GM18511 (cell line): Measurements from ENCODE around the gene FAM241A.
A peak's percentile ranks its signal among the peaks of the same experiment; 100 is the strongest.
"Not testable (repeated sequence)": the region's sequence is repeated elsewhere in the genome, so short reads cannot be mapped to it uniquely, and the experiment has no call there.

Source experiments
- ATAC-seq: cut with Tn5 transposase; IDR thresholded peaks from one replicate; pipeline ENCODE4 v1.9.1; 2021; ENCODE audit warnings: mild to moderate bottlenecking, moderate library complexity; ENCODE audit not compliant: unreplicated experiment

The FAM241A gene

GRCh38 chr4:112172180-112172579 lies 26.9 kb downstream of the FAM241A start:
- ATAC-seq = peak; percentile 87

GRCh38 chr4:112173593-112174558 lies 28.6 kb downstream of the FAM241A start:
- no peak for ATAC-seq

- no peak for ATAC-seq
Observed at GRCh38 chr4:112175840-112176239, 30.6 kb downstream of the FAM241A start.

- no peak for ATAC-seq
Observed at GRCh38 chr4:112176596-112176995, 31.3 kb downstream of the FAM241A start.

GRCh38 chr4:112178741-112179140 lies 33.5 kb downstream of the FAM241A start:
- ATAC-seq = not testable (repeated sequence)

- no peak for ATAC-seq
Observed at GRCh38 chr4:112181358-112182000, 36.2 kb downstream of the FAM241A start.

GRCh38 chr4:112182604-112183003 lies 37.4 kb downstream of the FAM241A start:
- ATAC-seq = no peak

- ATAC-seq = no peak
Observed at GRCh38 chr4:112183252-112183651, 38.0 kb downstream of the FAM241A start.

- no peak for ATAC-seq
Observed at GRCh38 chr4:112184438-112184837, 39.2 kb downstream of the FAM241A start.

- peak; percentile 54 for ATAC-seq
Observed at GRCh38 chr4:112185334-112185733, 40.1 kb downstream of the FAM241A start.

- ATAC-seq = no peak
Observed at GRCh38 chr4:112185740-112186670, 40.8 kb downstream of the FAM241A start.

GRCh38 chr4:112189754-112190153 lies 44.5 kb downstream of the FAM241A start:
- ATAC-seq = no peak

GRCh38 chr4:112190684-112191083 lies 45.4 kb downstream of the FAM241A start:
- ATAC-seq = no peak

- ATAC-seq = no peak
Observed at GRCh38 chr4:112196461-112196860, 51.2 kb downstream of the FAM241A start.

GRCh38 chr4:112199041-112199440 lies 53.8 kb downstream of the FAM241A start:
- peak; percentile 3 for ATAC-seq

GRCh38 chr4:112201915-112202505 lies 56.8 kb downstream of the FAM241A start:
- ATAC-seq = peak; percentile 35

GRCh38 chr4:112203593-112203992 lies 58.3 kb downstream of the FAM241A start:
- ATAC-seq = no peak

- peak; percentile 56 for ATAC-seq
Observed at GRCh38 chr4:112206431-112206830, 61.2 kb downstream of the FAM241A start.

- not testable (repeated sequence) for ATAC-seq
Observed at GRCh38 chr4:112208137-112209095, 63.2 kb downstream of the FAM241A start.
